Duodenal mucosa (tissue), 2 donors: ENCODE results near the gene ADCY9.

Experiments used
- H3K27ac ChIP-seq: one replicate; pipeline ENCODE4 v1.7.0; 2013; ENCODE audit warnings: low read depth, low read length
- H3K27me3 ChIP-seq, 2 donors: one replicate each; pipeline ENCODE4 v1.7.0; 2013; ENCODE audit warnings: low read length in 2 of 2, control low read depth in 1 of 2; ENCODE audit not compliant: insufficient read depth in 2 of 2, control insufficient read depth in 1 of 2
- H3K36me3 ChIP-seq, 2 donors: one replicate each; pipeline ENCODE4 v1.7.0; 2013; ENCODE audit warnings: low read length in 2 of 2, control low read depth in 1 of 2; ENCODE audit not compliant: insufficient read depth in 2 of 2, control insufficient read depth in 1 of 2
- H3K4me1 ChIP-seq, 2 donors: one replicate each; pipeline ENCODE4 v1.7.0; 2013; ENCODE audit warnings: low read length in 2 of 2, control low read depth in 1 of 2; ENCODE audit not compliant: insufficient read depth in 2 of 2, control insufficient read depth in 1 of 2
- H3K4me3 ChIP-seq, 2 donors: one replicate each; pipeline ENCODE4 v1.7.0; 2013; ENCODE audit warnings: low read length in 2 of 2, low read depth in 1 of 2
- H3K9ac ChIP-seq, 2 donors: one replicate each; pipeline ENCODE4 v1.7.0; 2013; ENCODE audit warnings: low read length in 2 of 2, low read depth in 1 of 2
- H3K9me3 ChIP-seq, 2 donors: one replicate each; pipeline ENCODE4 v1.7.0; 2013; ENCODE audit warnings: low read length in 2 of 2, control low read depth in 1 of 2; ENCODE audit not compliant: control insufficient read depth in 1 of 2

Gene ADCY9

GRCh38 chr16:3986235-3986544 is 130.1 kb downstream of the ADCY9 start:
- H3K36me3 ChIP-seq = peaks cover 0 to 13% of the 10 kb centered on the region in 2 donors
- no peak overlapping the region for H3K9ac ChIP-seq
- no peak overlapping the region for H3K27ac ChIP-seq
- no peaks in the 10 kb centered on the region for H3K27me3 ChIP-seq
- H3K4me3 ChIP-seq = no peak overlapping the region
- peaks cover 0 to 3% of the 10 kb centered on the region in 2 donors for H3K4me1 ChIP-seq
- no peaks in the 10 kb centered on the region for H3K9me3 ChIP-seq

DNA sequence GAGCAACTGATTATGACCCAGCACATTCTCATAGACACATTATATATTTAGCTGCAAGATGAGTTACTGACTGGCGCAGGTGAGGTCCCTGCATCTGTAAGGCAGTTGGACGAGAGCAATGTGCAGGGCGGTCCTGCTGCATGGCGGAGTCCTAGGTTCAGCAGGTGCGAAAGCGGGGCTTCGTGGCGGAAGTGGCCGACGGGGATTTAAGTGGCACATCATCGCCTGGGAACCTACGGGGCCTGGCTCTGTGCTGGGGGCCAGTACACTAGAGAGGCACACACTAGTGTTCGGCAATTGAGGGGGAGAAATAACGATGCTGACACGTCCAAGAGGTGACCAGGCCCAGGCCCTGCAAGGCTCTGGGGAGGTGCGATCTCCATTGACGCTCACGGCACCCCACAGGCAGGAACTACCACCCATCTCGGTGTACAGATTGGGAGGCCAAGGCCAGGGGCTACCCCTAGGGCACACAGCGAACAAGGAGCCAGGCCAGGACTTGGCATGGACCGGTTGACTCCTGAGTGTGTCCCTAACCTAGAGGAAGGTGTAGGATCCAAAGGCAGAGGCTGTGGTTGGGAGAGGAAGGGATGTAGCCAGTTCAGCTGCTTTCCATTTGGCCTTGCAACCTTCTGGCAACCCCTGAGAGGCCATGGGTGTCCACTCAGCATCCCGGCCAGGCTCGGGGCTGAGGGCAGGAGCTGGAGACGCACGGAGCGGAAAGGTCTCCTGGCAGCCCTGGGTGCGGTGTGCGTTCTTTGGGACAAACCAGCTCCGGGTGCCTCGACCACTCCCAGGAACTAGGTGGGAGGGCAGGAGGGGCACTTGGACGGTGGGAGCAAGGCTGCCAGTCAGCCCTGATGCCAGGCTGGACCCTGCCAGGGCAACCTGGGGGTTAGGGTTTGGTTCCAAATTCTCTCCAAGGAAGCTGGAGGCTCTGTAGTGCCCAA is 131.9 kb downstream of the ADCY9 start:
- no peak overlapping the region for H3K9ac ChIP-seq
- no peak overlapping the region for H3K4me3 ChIP-seq
- H3K36me3 ChIP-seq = peaks cover 0 to 16% of the 10 kb centered on the region in 2 donors
- no peaks in the 10 kb centered on the region for H3K9me3 ChIP-seq
- H3K27ac ChIP-seq = no peak overlapping the region
- H3K27me3 ChIP-seq = no peaks in the 10 kb centered on the region
- peaks cover 0 to 3% of the 10 kb centered on the region in 2 donors for H3K4me1 ChIP-seq

DNA sequence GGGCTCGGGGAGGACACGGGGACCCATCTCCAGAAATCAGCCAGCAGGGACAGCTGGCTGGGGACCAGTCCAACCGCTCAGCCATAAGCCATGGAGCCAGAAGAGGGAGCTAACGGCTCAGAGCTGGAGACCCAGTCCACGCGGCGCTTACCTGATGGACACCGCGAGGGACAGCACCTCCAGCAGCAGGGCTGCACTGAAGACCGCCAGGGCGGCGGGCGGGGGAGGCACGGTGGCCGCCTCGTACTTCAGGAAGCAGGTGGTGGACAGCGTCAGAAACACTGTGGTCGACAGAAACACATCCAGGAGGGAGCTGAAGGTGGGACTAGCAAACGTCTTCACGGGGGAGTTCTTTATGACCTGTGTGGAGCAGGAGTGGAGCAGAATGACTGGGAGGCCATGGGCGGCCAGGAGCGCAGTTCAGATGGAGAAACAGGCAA is 133.1 kb downstream of the ADCY9 start:
- Histone ChIP-seq H3K9me3 (no peaks in the 10 kb centered on the region), H3K9ac (no peak overlapping the region), H3K4me3 (no peak overlapping the region), H3K36me3 (peaks cover 0 to 16% of the 10 kb centered on the region in 2 donors), H3K4me1 (peaks cover 0 to 3% of the 10 kb centered on the region in 2 donors), H3K27ac (no peak overlapping the region), H3K27me3 (no peaks in the 10 kb centered on the region)

DNA sequence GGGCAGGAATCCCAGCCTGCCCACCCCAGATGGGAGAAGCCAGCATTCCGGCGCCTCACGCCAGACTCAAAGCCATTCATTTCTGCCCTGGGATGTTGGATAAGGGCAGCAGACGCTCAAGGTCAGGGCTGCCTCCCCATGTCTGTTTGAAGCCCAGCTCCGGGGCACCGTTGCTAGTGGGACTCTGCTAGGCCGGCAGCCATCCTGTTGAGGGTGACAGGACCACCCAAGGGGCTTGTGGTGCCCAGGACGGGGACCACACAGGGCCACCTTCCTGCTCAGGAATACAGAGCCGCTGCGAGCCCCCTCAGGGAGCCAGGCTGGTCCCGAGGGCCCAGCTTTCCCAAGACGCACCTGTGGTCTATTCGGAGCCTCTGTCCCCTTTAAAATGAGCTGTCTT is 134.0 kb downstream of the ADCY9 start:
- Histone ChIP-seq H3K4me1 (peaks cover 0 to 3% of the 10 kb centered on the region in 2 donors), H3K9ac (no peak overlapping the region), H3K27ac (no peak overlapping the region), H3K27me3 (no peaks in the 10 kb centered on the region), H3K9me3 (no peaks in the 10 kb centered on the region), H3K36me3 (peaks cover 0 to 16% of the 10 kb centered on the region in 2 donors), H3K4me3 (no peak overlapping the region)

GRCh38 chr16:3980253-3981111 is 135.8 kb downstream of the ADCY9 start:
- H3K36me3 ChIP-seq = peaks cover 0 to 20% of the 10 kb centered on the region in 2 donors
- H3K27ac ChIP-seq = no peak overlapping the region
- H3K4me3 ChIP-seq = no peak overlapping the region
- no peaks in the 10 kb centered on the region for H3K9me3 ChIP-seq
- no peak overlapping the region for H3K9ac ChIP-seq
- peaks cover 0 to 3% of the 10 kb centered on the region in 2 donors for H3K4me1 ChIP-seq
- H3K27me3 ChIP-seq = no peaks in the 10 kb centered on the region

- no peak overlapping the region for H3K27ac ChIP-seq
- H3K4me3 ChIP-seq = no peak overlapping the region
- peaks cover 0 to 30% of the 10 kb centered on the region in 2 donors for H3K36me3 ChIP-seq
- peaks cover 0 to 3% of the 10 kb centered on the region in 2 donors for H3K4me1 ChIP-seq
- no peaks in the 10 kb centered on the region for H3K27me3 ChIP-seq
- H3K9me3 ChIP-seq = no peaks in the 10 kb centered on the region
- no peak overlapping the region for H3K9ac ChIP-seq
These were observed 136.7 kb downstream of the ADCY9 start for GRCh38 chr16:3979518-3979917.

GRCh38 chr16:3979070-3979469 is 137.2 kb downstream of the ADCY9 start:
- Histone ChIP-seq H3K4me3 (no peak overlapping the region), H3K27ac (no peak overlapping the region), H3K9me3 (no peaks in the 10 kb centered on the region), H3K27me3 (no peaks in the 10 kb centered on the region), H3K4me1 (peaks cover 0 to 3% of the 10 kb centered on the region in 2 donors), H3K36me3 (peaks cover 0 to 32% of the 10 kb centered on the region in 2 donors), H3K9ac (no peak overlapping the region)

- H3K4me1 ChIP-seq = no peaks in the 10 kb centered on the region
- no peak overlapping the region for H3K9ac ChIP-seq
- H3K27me3 ChIP-seq = no peaks in the 10 kb centered on the region
- no peak overlapping the region for H3K27ac ChIP-seq
- no peak overlapping the region for H3K4me3 ChIP-seq
- H3K36me3 ChIP-seq = peaks cover 0 to 35% of the 10 kb centered on the region in 2 donors
- no peaks in the 10 kb centered on the region for H3K9me3 ChIP-seq
These were observed 138.9 kb downstream of the ADCY9 start for GRCh38 chr16:3977376-3977775.

DNA sequence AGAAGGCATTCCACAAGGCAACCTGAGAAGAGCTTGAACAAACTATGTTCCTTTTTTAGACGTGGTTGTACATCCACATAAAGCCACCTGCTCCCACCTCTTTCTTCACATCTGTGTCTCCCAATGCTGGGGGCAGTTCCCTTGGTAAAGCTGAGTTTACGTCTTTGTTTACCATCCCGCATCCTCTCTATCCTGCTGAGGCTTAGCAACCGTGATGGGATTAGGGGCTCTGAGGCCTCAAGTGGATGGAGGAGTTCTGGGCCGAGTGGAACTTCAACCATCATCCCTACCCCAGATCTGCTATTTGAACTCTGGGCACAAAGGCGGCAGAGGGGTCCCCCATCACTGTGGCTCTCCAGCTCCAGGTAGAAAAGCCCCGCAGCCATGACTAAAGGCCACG is 141.5 kb downstream of the ADCY9 start:
- peaks cover 0 to 37% of the 10 kb centered on the region in 2 donors for H3K36me3 ChIP-seq
- no peaks in the 10 kb centered on the region for H3K4me1 ChIP-seq
- no peaks in the 10 kb centered on the region for H3K9me3 ChIP-seq
- no peak overlapping the region for H3K9ac ChIP-seq
- no peaks in the 10 kb centered on the region for H3K27me3 ChIP-seq
- H3K4me3 ChIP-seq = no peak overlapping the region
- H3K27ac ChIP-seq = no peak overlapping the region

DNA sequence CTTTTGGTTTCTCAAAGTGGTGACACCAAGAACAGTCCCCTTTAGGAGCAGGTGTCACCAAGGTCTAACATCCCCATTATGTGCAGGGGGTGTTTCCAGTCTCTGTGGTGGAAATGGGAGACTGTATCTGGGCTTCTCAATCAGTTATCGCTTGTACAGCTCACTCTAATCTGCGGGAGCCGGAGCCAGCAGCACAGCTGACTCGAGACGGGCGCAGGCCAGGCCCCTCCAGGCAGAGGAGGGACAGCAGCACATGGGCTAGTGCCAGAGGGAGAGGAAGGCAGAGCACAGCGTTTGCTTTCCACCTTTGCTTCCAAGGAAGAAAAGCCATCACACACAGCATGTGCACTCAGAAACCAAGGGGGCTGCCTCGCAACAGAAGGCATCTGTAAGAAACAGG is 144.5 kb downstream of the ADCY9 start:
- Histone ChIP-seq H3K9me3 (no peaks in the 10 kb centered on the region), H3K27me3 (no peaks in the 10 kb centered on the region), H3K9ac (no peak overlapping the region), H3K27ac (no peak overlapping the region), H3K36me3 (peaks cover 0 to 28% of the 10 kb centered on the region in 2 donors), H3K4me1 (no peaks in the 10 kb centered on the region), H3K4me3 (no peak overlapping the region)
